Heart left ventricle (tissue), 13 donors: ENCODE results near the gene SLC13A4.

Experiments
- CTCF ChIP-seq, 12 donors: fragments of 200-600 bp; sonication (generic) in 4 of 12; IDR thresholded peaks; one replicate each; pipeline versions ENCODE4 v1.5.0 to v1.8.0; 2018 to 2022; ENCODE audit warnings: antibody characterized with exemption in 12 of 12, mild to moderate bottlenecking in 5 of 12
- POLR2A ChIP-seq, 2 donors: fragments of 450-650 bp; IDR thresholded peaks; one replicate each; pipeline ENCODE4 v1.6.1; 2017; ENCODE audit warnings: antibody characterized with exemption in 2 of 2, mild to moderate bottlenecking in 2 of 2, moderate library complexity in 2 of 2
- donor health status: ischemic (EF 13 %, LVEDD 7.1; RV severe dilation, severe dysfunction).
- donor health status: DM: no; HTN: yes; CAD: no.
- donor health status: DM: no; HTN: no; CAD: no.
- donor health status: ischemic (EF 25% LVEDD 6.9; RV normal size, moderate dysfunction).
- donor health status: ischemic (EF 25% LVEDD 5.7; RV mildly dilated, moderate dysfunction).
- donor health status: ischemic (EF 35%, LVEDD 5.7; RV mildly dilated, moderate dysfunction).
- donor health status: nonischemic (EF 11% LVEDD 7.7; RV severe dilation, severe dysfunction).
- donor health status: DM: yes; HTN: yes; CAD: no.
- donor health status: PGD.
- donor health status: ischemic (EF 29% LVEDD 5.4; RV normal size, mild dysfunction).
- donor health status: nonischemic (EF 23%, LVEDD 6.1; RV moderate dilation, normal function).

GRCh38 chr7:135666846-135667245 lies 61.1 kb downstream of the SLC13A4 start:
- TF ChIP-seq CTCF (IDR thresholded peaks at IDR 0.05) (no peak), POLR2A (IDR thresholded peaks at IDR 0.05) (no peak)
